ENCODE measurements around the gene HES5. TPM values are rescaled to one million over a fixed set of nuclear protein-coding genes. Genes with fewer than 3 reads are reported as not detected.

The HES5 gene
- total and polyA plus RNA-seq, 7 experiments from 2014 or later: not detected

DNA sequence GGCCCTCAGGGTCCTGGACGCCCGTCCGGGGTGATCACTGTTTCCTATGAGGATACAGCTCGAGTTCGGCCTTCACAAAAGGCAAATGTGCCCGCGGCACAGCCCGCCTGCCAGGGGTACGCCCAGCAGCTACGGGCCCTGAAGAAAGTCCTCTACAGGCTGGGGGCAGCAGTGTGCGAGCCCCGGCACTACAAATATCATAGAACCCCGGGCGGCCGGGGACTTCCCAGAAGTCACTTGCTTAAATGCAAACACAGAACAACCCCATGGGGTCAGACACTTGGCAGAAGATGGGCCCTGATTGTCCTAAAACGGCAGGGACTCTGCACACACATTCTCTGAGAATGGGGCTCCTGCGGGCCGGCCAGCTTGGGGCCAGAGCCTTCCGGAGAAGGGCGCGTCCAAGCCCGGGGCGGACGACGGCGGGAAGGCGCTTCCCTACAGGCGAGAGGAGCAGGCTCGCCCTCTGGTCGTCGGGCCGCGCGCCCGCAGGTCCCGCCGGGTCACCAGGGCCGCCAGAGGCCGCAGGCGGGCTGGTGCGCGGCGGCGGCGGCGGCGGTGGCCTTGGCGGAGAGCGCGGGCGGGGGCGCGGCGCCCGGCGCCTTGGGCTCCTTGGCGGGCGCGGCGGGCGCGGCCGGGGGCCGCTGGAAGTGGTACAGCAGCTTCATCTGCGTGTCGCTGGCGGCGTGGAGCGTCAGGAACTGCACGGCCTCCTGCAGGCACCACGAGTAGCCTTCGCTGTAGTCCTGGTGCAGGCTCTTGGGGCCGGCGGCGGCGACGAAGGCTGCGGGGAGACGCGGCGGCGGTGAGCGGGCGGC is 888 bp downstream of the HES5 start:
- Mint-ChIP-seq H3K36me3 (peaks cover 0 to under 1% (median 0%) of the 10 kb centered on the region in 5 donors), H3K27me3 (peaks cover 0 to 44% (median 2%) of the 10 kb centered on the region in 5 donors), H3K4me3 (peak overlapping the region; percentile 53 to 93 (median 77)), H3K4me1 (peaks cover 20 to 33% (median 26%) of the 10 kb centered on the region in 7 donors), H3K27ac (peak overlapping the region in 3 of 9 donors; percentile 20 to 38 (median 31)), H3K9me3 (no peaks in the 10 kb centered on the region)
- POLR2A ChIA-PET: interaction anchor here (1.0 to 13.2 kb wide), 2 partner anchors 15 to 113 kb away, joined by 3 to 294 read pairs; no protein-coding TSS in a partner anchor
- intact Hi-C loops (cut with micrococcal nuclease): loop anchor here (5.0 to 10.0 kb wide), 4 partner anchors 234 to 1096 kb away; partner anchors contain the start of genes CALML6 (in 1 of the 2), NADK (in 1 of the 2), TMEM52 (in 1 of the 2) and TPRG1L (in 1 of the 2)
- DNase-seq: peak in 2 of 9 donors; percentile 45 to 46
- no peak for ATAC-seq
- Histone ChIP-seq H3K27ac (ENCODE audit: low read depth, low read length) (no peak overlapping the region), H3K27me3 (ENCODE audit: control insufficient read depth in 2 of 2, insufficient read depth in 2 of 2, low read length in 2 of 2) (peaks cover 4 to 10% of the 10 kb centered on the region in 2 donors), H3K4me1 (ENCODE audit: control insufficient read depth in 2 of 2, insufficient read depth in 2 of 2, low read length in 2 of 2) (peaks cover 30% of the 10 kb centered on the region in 2 donors), H3K9me3 (ENCODE audit: control insufficient read depth in 2 of 3, low read length in 3 of 3) (no peaks in the 10 kb centered on the region), H3K4me3 (ENCODE audit: low read length) (no peak overlapping the region), H3K36me3 (ENCODE audit: control insufficient read depth in 2 of 3, insufficient read depth in 3 of 3, low read length in 3 of 3) (peaks cover 0 to 4% (median 0%) of the 10 kb centered on the region in 3 experiments)
- CTCF ChIA-PET: interaction anchor here (1.0 kb wide), 1 partner anchor 18 kb away, joined by 3 read pairs; no protein-coding TSS in a partner anchor

DNA sequence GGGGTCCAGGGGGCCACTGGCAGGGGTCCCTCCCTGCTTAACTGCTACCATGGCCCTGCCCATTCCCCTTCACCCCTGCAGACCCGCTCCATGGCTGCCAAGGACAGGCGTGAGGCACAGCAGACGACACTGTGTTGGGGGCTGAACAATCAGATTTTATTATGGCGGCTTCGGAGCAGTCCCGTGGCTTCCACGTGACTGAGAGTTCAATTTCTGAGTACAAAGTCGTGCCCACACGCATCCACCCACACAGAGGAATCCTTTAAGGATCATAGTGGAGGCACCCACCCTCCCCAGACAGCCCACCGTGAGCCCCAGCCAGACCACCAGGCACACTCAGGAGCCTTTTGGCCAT is 1.5 kb downstream of the HES5 start:
- ATAC-seq (no peak), DNase-seq (no peak)
- peak overlapping the region in 8 of 10 donors; percentile 33 to 93 (median 77) for H3K4me3 Mint-ChIP-seq
- CTCF ChIA-PET: interaction anchor here (1.0 kb wide), 1 partner anchor 19 kb away, joined by 3 read pairs; no protein-coding TSS in a partner anchor
- H3K27me3 Mint-ChIP-seq: peaks cover 0 to 41% (median 0%) of the 10 kb centered on the region in 5 donors
- Histone ChIP-seq H3K4me3 (ENCODE audit: low read length) (no peak overlapping the region), H3K9me3 (ENCODE audit: control insufficient read depth in 2 of 3, low read length in 3 of 3) (no peaks in the 10 kb centered on the region), H3K4me1 (ENCODE audit: control insufficient read depth in 2 of 2, insufficient read depth in 2 of 2, low read length in 2 of 2) (peaks cover 33 to 35% of the 10 kb centered on the region in 2 donors), H3K36me3 (ENCODE audit: control insufficient read depth in 2 of 3, insufficient read depth in 3 of 3, low read length in 3 of 3) (peaks cover 0 to 4% (median 0%) of the 10 kb centered on the region in 3 experiments), H3K27me3 (ENCODE audit: control insufficient read depth in 2 of 2, insufficient read depth in 2 of 2, low read length in 2 of 2) (peaks cover 4 to 10% of the 10 kb centered on the region in 2 donors), H3K27ac (ENCODE audit: low read depth, low read length) (no peak overlapping the region)
- intact Hi-C loops (cut with micrococcal nuclease): loop anchor here (5.0 to 10.0 kb wide), 4 partner anchors 234 to 1096 kb away; partner anchors contain the start of genes CALML6 (in 1 of the 2), NADK (in 1 of the 2), TMEM52 (in 1 of the 2) and TPRG1L (in 1 of the 2)
- H3K36me3 Mint-ChIP-seq: peaks cover 0 to 3% (median 0%) of the 10 kb centered on the region in 5 donors
- peak overlapping the region in 2 of 9 donors; percentile 20 to 31 for H3K27ac Mint-ChIP-seq
- no peaks in the 10 kb centered on the region for H3K9me3 Mint-ChIP-seq
- H3K4me1 Mint-ChIP-seq: peaks cover 24 to 39% (median 31%) of the 10 kb centered on the region in 7 donors
- POLR2A ChIA-PET: interaction anchor here (1.0 to 13.2 kb wide), 2 partner anchors 16 to 113 kb away, joined by 3 to 294 read pairs; no protein-coding TSS in a partner anchor

DNA sequence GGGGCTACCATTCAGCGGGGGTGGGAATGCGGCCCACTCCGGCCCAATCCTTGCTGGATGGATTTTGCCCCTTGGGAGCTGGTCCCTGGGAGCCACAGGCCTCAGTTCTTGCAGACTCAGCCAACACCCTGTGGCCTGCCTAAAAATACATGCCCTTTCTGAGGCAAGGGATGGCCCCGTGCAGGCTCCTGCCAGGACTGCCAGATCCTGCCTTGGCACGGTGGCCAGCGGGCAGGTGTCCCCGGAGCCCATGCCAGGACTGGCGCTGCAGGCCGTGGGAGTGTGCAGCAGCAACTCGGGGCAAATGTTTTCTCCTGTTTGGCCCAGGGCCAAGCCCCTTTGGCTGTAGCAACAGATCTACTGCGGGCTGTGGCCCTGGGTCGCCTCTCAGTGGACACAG is 2.0 kb downstream of the HES5 start:
- Histone ChIP-seq H3K27me3 (ENCODE audit: control insufficient read depth in 2 of 2, insufficient read depth in 2 of 2, low read length in 2 of 2) (peaks cover 4 to 10% of the 10 kb centered on the region in 2 donors), H3K4me3 (ENCODE audit: low read length) (no peak overlapping the region), H3K36me3 (ENCODE audit: control insufficient read depth in 2 of 3, insufficient read depth in 3 of 3, low read length in 3 of 3) (peaks cover 0 to 4% (median 0%) of the 10 kb centered on the region in 3 experiments), H3K27ac (ENCODE audit: low read depth, low read length) (no peak overlapping the region), H3K4me1 (ENCODE audit: control insufficient read depth in 2 of 2, insufficient read depth in 2 of 2, low read length in 2 of 2) (peaks cover 39 to 41% of the 10 kb centered on the region in 2 donors), H3K9me3 (ENCODE audit: control insufficient read depth in 2 of 3, low read length in 3 of 3) (no peaks in the 10 kb centered on the region)
- CTCF ChIA-PET: no interaction called here
- intact Hi-C loops (cut with micrococcal nuclease): loop anchor here (5.0 to 10.0 kb wide), 4 partner anchors 233 to 1097 kb away; partner anchors contain the start of genes CALML6 (in 1 of the 2), NADK (in 1 of the 2), TMEM52 (in 1 of the 2) and TPRG1L (in 1 of the 2)
- ATAC-seq (no peak), DNase-seq (no peak)
- Mint-ChIP-seq H3K4me3 (peak overlapping the region in 4 of 10 donors; percentile 9 to 93 (median 70)), H3K4me1 (peaks cover 26 to 45% (median 36%) of the 10 kb centered on the region in 7 donors), H3K27ac (no peak overlapping the region), H3K9me3 (no peaks in the 10 kb centered on the region), H3K27me3 (peaks cover 0 to 36% (median 0%) of the 10 kb centered on the region in 5 donors), H3K36me3 (peaks cover 0 to 4% (median 0%) of the 10 kb centered on the region in 5 donors)
- POLR2A ChIA-PET: interaction anchor here (13.2 kb wide), 1 partner anchor 16 kb away, joined by 294 read pairs; no protein-coding TSS in a partner anchor

DNA sequence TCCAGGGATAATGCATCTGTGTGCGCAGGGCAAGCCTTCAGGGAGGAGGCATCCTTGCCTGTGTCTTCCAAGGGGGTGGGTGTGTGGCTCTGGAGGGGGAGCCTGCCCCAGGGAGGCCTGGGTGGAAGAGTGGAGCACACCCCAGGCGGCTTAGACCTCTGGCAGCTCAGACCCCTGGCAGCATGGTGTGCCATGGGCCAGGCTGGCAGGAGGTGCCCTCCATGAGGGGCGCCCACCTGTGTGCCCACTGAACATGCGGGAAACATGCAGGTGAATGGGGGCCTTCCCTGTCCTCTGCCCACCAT is 2.6 kb downstream of the HES5 start:
- Mint-ChIP-seq H3K4me3 (peak overlapping the region in 6 of 10 donors; percentile 13 to 100 (median 90)), H3K27ac (peak overlapping the region in 1 of 9 donors; percentile 87), H3K4me1 (peaks cover 31 to 50% (median 41%) of the 10 kb centered on the region in 7 donors), H3K27me3 (peaks cover 0 to 36% (median 0%) of the 10 kb centered on the region in 5 donors), H3K36me3 (peaks cover 0 to 4% (median 0%) of the 10 kb centered on the region in 5 donors), H3K9me3 (no peaks in the 10 kb centered on the region)
- intact Hi-C loops (cut with micrococcal nuclease): loop anchor here (2.0 to 10.0 kb wide), 6 partner anchors 233 to 1373 kb away; partner anchors contain the start of genes C1orf174 (in 1 of the 2), CALML6 (in 1 of the 2), NADK (in 1 of the 2) and TMEM52 (in 1 of the 2)
- Histone ChIP-seq H3K27ac (ENCODE audit: low read depth, low read length) (no peak overlapping the region), H3K36me3 (ENCODE audit: control insufficient read depth in 2 of 3, insufficient read depth in 3 of 3, low read length in 3 of 3) (peaks cover 0 to 4% (median 0%) of the 10 kb centered on the region in 3 experiments), H3K4me1 (ENCODE audit: control insufficient read depth in 2 of 2, insufficient read depth in 2 of 2, low read length in 2 of 2) (peaks cover 44 to 46% of the 10 kb centered on the region in 2 donors), H3K4me3 (ENCODE audit: low read length) (no peak overlapping the region), H3K9me3 (ENCODE audit: control insufficient read depth in 2 of 3, low read length in 3 of 3) (no peaks in the 10 kb centered on the region), H3K27me3 (ENCODE audit: control insufficient read depth in 2 of 2, insufficient read depth in 2 of 2, low read length in 2 of 2) (peaks cover 4 to 10% of the 10 kb centered on the region in 2 donors)
- ChIA-PET POLR2A (interaction anchor here (13.2 kb wide), 1 partner anchor 17 kb away, joined by 294 read pairs; no protein-coding TSS in a partner anchor), CTCF (interaction anchor here (1.7 kb wide), 1 partner anchor 17 kb away, joined by 3 read pairs; no protein-coding TSS in a partner anchor)
- ATAC-seq: no peak
- DNase-seq: no peak

DNA sequence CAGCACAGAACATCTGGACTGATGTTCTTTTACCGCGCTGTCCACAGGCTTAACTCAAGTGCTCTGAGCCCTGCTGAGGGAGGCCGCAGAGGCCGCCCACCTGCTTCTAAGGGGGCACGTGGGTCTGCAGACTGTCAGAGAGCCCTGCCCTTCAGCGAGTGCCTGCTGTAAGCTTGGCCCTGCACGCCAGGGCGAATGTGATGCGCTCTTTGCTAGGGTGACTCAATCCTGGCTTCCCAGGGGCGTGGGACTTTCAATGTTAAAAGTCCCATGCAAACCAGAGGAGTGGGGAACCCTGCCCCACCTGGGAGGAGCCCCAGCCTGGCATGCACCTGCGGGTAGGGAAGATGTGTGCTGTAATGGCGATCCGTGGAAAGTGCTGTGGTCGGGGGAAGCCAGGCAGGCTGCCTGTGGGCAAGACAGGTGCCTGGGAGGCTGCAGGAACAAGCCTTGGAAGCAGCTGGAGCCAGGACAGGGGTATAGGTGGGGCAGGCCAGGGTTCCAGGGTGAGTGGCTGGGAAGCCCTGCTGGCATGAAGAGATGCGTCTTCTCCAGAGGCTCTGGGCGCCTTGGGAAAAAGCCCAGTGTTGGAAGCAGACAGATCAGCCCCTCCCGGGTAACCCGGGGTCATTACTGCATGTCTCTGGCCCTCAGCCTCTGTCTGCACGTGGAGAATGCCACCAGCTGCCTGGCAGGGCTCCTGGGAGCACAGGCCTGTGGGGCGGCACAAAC is 3.1 kb downstream of the HES5 start:
- H3K9me3 Mint-ChIP-seq: no peaks in the 10 kb centered on the region
- CTCF ChIA-PET: interaction anchor here (1.1 to 1.7 kb wide), 3 partner anchors 17 to 58 kb away, joined by 3 to 9 read pairs (median 3); no protein-coding TSS in a partner anchor

More for the DNA sequence above, 3.1 kb downstream of the HES5 start:
- peaks cover 4 to 10% of the 10 kb centered on the region in 2 donors for H3K27me3 ChIP-seq (ENCODE audit: control insufficient read depth in 2 of 2, insufficient read depth in 2 of 2, low read length in 2 of 2)
- peak overlapping the region; percentile 76 for H3K27ac ChIP-seq (ENCODE audit: low read depth, low read length)
- peak in 1 of 9 donors; percentile 72 for DNase-seq
- Mint-ChIP-seq H3K36me3 (peaks cover 0 to 4% (median 0%) of the 10 kb centered on the region in 5 donors), H3K27ac (peak overlapping the region in 6 of 9 donors; percentile 5 to 97 (median 78)), H3K4me1 (peaks cover 32 to 54% (median 44%) of the 10 kb centered on the region in 7 donors), H3K4me3 (peak overlapping the region; percentile 13 to 100 (median 76)), H3K27me3 (peaks cover 0 to 34% (median 0%) of the 10 kb centered on the region in 5 donors)
- H3K4me3 ChIP-seq (ENCODE audit: low read length): peak overlapping the region; percentile 29
- ATAC-seq: no peak
- H3K4me1 ChIP-seq (ENCODE audit: control insufficient read depth in 2 of 2, insufficient read depth in 2 of 2, low read length in 2 of 2): peaks cover 44 to 47% of the 10 kb centered on the region in 2 donors
- H3K9me3 ChIP-seq (ENCODE audit: control insufficient read depth in 2 of 3, low read length in 3 of 3): no peaks in the 10 kb centered on the region
- peaks cover 0 to 4% (median 0%) of the 10 kb centered on the region in 3 experiments for H3K36me3 ChIP-seq (ENCODE audit: control insufficient read depth in 2 of 3, insufficient read depth in 3 of 3, low read length in 3 of 3)
- POLR2A ChIA-PET: interaction anchor here (1.6 to 13.2 kb wide), 5 partner anchors 17 to 337 kb away, joined by 6 to 294 read pairs (median 7); partner anchors contain the start of gene PRXL2B
- intact Hi-C loops (cut with micrococcal nuclease): loop anchor here (1.0 to 10.0 kb wide), 17 partner anchors 20 to 1374 kb away; partner anchors contain the start of genes MORN1 (in 2 of the 2), PEX10 (in 2 of the 2), PRXL2B (in 2 of the 2) and RER1 (in 2 of the 2)
